SK-N-SH treated with all-trans-retinoic acid at 6 μM for 48 hours (cell line): Measurements from ENCODE around the gene PKP4.

Experiments
- ATAC-seq: fragments of 200-7000 bp; cut with Tn5 transposase; 3 replicates; pipeline ENCODE4 v1.9.1; 2020; ENCODE audit warnings: mild to moderate bottlenecking, moderate library complexity
- CREB5 ChIP-seq: fragments of 250-450 bp; sonication (Bioruptor Pico); IDR thresholded peaks from 2 replicates; pipeline ENCODE4 v1.5.1; 2020; ENCODE audit warnings: low read depth, mild to moderate bottlenecking, moderate library complexity
- CSDC2 ChIP-seq: fragments of 250-450 bp; sonication (Bioruptor Pico); IDR thresholded peaks from 2 replicates; pipeline ENCODE4 v1.5.0; 2020; ENCODE audit warnings: mild to moderate bottlenecking, moderate library complexity
- CSRNP3 ChIP-seq: fragments of 250-450 bp; sonication (Bioruptor Pico); IDR thresholded peaks from 2 replicates; pipeline ENCODE4 v1.5.1; 2021; ENCODE audit warnings: mild to moderate bottlenecking, moderate library complexity
- ESRRG ChIP-seq: fragments of 250-450 bp; sonication (Bioruptor Pico); IDR thresholded peaks from 2 replicates; pipeline ENCODE4 v1.6.1; 2021; ENCODE audit warnings: mild to moderate bottlenecking
- ISL1 ChIP-seq: fragments of 250-450 bp; sonication (Bioruptor Pico); IDR thresholded peaks from 2 replicates; pipeline ENCODE4 v2.1.2; 2022; ENCODE audit warnings: mild to moderate bottlenecking, moderate library complexity
- OSR1 ChIP-seq: fragments of 250-450 bp; sonication (Bioruptor Pico); IDR thresholded peaks from 2 replicates; pipeline ENCODE4 v1.8.0; 2022; ENCODE audit warnings: moderate library complexity, mild to moderate bottlenecking, inconsistent platforms
- PATZ1 ChIP-seq: fragments of 250-450 bp; sonication (Bioruptor Pico); IDR thresholded peaks from 2 replicates; pipeline ENCODE4 v1.8.0; 2020; ENCODE audit warnings: mild to moderate bottlenecking, moderate library complexity, borderline replicate concordance
- PPARA ChIP-seq: fragments of 250-450 bp; sonication (Bioruptor Pico); IDR thresholded peaks from 2 replicates; pipeline ENCODE4 v1.5.0; 2020; ENCODE audit warnings: mild to moderate bottlenecking, borderline replicate concordance
- RARB ChIP-seq: fragments of 250-450 bp; sonication (Bioruptor Pico); IDR thresholded peaks from 2 replicates; pipeline ENCODE4 v1.8.0; 2021; ENCODE audit warnings: mild to moderate bottlenecking, moderate library complexity
- SNAI2 ChIP-seq: fragments of 250-450 bp; sonication (Bioruptor Pico); IDR thresholded peaks from 2 replicates; pipeline ENCODE4 v1.5.0; 2020; ENCODE audit warnings: mild to moderate bottlenecking, moderate library complexity
- TSHZ2 ChIP-seq: fragments of 250-450 bp; sonication (Bioruptor Pico); IDR thresholded peaks from 2 replicates; pipeline ENCODE4 v1.5.0; 2020; ENCODE audit warnings: mild to moderate bottlenecking, moderate library complexity
- ZFP3 ChIP-seq: fragments of 250-450 bp; sonication (Bioruptor Pico); IDR thresholded peaks from 2 replicates; pipeline ENCODE4 v1.5.0; 2020; ENCODE audit warnings: mild to moderate bottlenecking, moderate library complexity
- ZNF565 ChIP-seq: fragments of 450-650 bp; formaldehyde crosslinking; conservative IDR thresholded peaks from 2 replicates; pipeline ENCODE4 v1.5.0; 2020; ENCODE audit warnings: low read depth, mild to moderate bottlenecking, moderate library complexity
- ZNF70 ChIP-seq: fragments of 450-650 bp; formaldehyde crosslinking; IDR thresholded peaks from 2 replicates; pipeline ENCODE4 v1.5.0; 2020; ENCODE audit warnings: mild to moderate bottlenecking, moderate library complexity
- ZNF8 ChIP-seq: fragments of 450-650 bp; formaldehyde crosslinking; IDR thresholded peaks from 2 replicates; pipeline ENCODE4 v1.5.0; 2020; ENCODE audit warnings: mild to moderate bottlenecking, moderate library complexity

The PKP4 gene

GRCh38 chr2:158487419-158487818 is 30.7 kb downstream of the PKP4 start:
- peak; percentile 44; the same call in 2 of the 3 replicates for ATAC-seq
- TF ChIP-seq ZNF565 (CRISPR knock-in tag) (no peak), PPARA (CRISPR knock-in tag) (no peak), PATZ1 (no peak), OSR1 (CRISPR knock-in tag) (no peak)
- TF ChIP-seq, all 23 proteins: peak for 0

DNA sequence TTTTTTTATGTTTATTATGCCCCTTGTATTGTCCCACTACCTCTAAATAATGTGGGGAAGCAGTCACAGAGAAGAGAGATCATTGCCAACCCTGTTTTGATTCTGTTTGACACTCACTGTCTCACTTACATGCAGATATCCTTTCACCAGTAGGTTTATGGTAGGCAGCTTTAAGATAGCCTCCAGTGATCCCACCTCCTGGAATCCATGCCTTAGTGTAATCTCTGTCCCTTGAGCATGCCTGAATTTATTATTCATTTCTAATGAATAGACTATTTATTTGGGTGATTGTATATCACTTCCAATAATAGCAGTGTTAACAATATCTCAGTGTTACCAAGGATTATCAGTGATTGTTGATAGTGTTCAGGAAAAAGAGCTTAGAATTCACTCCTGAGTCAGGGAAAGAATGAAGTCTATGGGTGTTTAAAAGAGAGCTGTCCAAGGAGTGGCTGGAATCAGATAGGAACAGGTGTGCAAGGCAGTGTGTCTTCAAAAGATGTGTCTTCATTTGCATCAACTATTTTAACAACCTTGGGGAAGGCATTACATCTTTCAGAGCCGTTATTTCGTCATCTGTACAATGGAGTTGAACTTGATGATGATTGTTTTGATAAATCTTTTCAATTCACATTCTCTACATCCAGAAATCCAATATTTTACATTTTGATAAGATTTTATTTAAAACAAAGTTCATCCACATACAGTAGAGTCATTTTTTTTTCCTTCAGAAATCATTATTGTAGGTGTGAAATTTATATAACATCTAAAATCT is 31.9 kb downstream of the PKP4 start:
- no peak for ATAC-seq

More for the DNA sequence above, 31.9 kb downstream of the PKP4 start:
- TF ChIP-seq CSRNP3 (CRISPR knock-in tag) (no peak), TSHZ2 (CRISPR knock-in tag) (no peak), ISL1 (CRISPR knock-in tag) (no peak), ESRRG (CRISPR knock-in tag) (no peak), RARB (no peak), ZNF8 (CRISPR knock-in tag) (no peak), ZNF70 (CRISPR knock-in tag) (no peak), PATZ1 (no peak), ZFP3 (CRISPR knock-in tag) (no peak), OSR1 (CRISPR knock-in tag) (no peak), CREB5 (no peak), ZNF565 (CRISPR knock-in tag) (no peak), SNAI2 (CRISPR knock-in tag) (no peak), CSDC2 (CRISPR knock-in tag) (no peak)
- TF ChIP-seq, all 23 proteins: peak for 0
